GM12891 (cell line): ENCODE measurements around the gene CD72.

Experiments used
- POLR2A ChIP-seq: IDR thresholded peaks from 2 replicates; pipeline ENCODE4 v1.6.1; 2011; ENCODE audit warnings: low read depth, low read length, control low read depth
- POLR2AphosphoS5 ChIP-seq: IDR thresholded peaks from 2 replicates; pipeline ENCODE4 v1.6.1; 2011; ENCODE audit warnings: low read depth, low read length, control low read depth
- TAF1 ChIP-seq: IDR thresholded peaks from 2 replicates; pipeline ENCODE4 v1.6.1; 2011; ENCODE audit warnings: low read depth, low read length, control low read depth

DNA sequence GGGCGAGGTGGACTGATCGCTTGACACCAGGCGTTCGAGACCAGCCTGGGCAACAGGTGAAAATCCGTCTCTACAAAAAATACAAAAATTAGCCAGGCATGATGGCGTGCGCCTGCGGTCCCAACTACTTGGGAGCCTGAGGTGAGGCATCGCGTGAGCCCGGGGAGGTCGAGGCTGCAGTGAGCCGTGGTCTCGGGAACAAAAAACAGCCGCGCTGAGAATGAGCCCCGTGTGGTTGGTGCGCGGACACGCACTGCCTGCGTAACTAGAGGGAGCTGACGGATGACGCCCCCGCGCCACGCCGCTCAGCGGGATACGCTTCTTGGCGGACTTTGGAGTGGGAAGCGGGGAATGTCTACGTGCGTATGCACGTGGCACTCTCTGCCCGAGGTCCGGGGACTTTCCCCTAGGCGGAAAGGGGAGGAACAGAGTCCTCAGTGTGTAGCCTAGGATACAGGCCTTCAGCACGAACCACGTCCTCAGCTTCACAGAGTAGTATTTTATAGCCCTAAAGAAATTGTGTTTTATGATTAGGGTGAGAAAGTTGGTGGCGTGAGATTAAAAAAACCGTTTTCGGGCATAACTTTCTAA, 39.4 kb upstream of the CD72 start, which contains the start of gene RMRP:
- TF ChIP-seq POLR2A (no peak), POLR2AphosphoS5 (no peak), TAF1 (no peak)
